ENCODE data around the gene FCRLB. TPM values are rescaled to one million over a fixed set of nuclear protein-coding genes. Genes with fewer than 3 reads are reported as not detected.

The FCRLB gene
- total and polyA plus RNA-seq, 2 of the 13 experiments (the other 11 are each of a cell fraction or from before 2014, with no cell fraction given) = 0.08 to 0.11 TPM

DNA sequence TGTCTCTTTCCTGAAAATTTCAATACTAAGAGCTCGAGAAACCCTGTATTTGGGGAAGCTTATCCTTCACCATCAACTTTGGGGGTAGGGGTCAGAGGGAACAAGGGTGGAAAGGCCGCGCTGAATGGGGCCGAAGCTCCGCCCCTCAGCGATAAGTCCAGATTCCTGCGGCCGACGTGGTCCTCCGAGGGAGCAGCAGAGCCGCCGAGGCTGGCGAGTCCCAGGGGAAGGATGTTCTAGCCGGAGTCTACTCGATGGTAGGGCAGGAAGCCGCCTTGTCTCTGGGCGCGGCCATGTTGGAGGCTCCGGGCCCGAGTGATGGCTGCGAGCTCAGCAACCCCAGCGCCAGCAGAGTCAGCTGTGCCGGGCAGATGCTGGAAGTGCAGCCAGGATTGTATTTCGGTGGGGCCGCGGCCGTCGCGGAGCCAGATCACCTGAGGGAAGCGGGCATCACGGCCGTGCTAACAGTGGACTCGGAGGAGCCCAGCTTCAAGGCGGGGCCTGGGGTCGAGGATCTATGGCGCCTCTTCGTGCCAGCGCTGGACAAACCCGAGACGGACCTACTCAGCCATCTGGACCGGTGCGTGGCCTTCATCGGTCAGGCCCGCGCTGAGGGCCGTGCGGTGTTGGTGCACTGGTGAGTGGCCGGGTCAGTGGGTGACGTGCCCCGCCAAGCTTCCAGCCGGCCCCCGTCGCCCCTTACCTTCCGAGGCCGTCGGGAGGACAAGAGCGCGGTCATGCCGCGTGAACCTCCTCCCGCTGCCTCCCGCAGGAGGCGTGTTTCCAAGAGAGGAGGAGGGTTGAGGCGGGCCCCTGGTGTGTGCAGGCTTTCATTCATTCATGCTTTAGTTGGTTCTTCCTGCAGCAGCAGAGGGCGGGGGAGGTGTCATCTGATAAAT lies 28.4 kb downstream of the FCRLB start, which contains the start of gene DUSP12 (continued):
- TF ChIP-seq, protein P1, sequence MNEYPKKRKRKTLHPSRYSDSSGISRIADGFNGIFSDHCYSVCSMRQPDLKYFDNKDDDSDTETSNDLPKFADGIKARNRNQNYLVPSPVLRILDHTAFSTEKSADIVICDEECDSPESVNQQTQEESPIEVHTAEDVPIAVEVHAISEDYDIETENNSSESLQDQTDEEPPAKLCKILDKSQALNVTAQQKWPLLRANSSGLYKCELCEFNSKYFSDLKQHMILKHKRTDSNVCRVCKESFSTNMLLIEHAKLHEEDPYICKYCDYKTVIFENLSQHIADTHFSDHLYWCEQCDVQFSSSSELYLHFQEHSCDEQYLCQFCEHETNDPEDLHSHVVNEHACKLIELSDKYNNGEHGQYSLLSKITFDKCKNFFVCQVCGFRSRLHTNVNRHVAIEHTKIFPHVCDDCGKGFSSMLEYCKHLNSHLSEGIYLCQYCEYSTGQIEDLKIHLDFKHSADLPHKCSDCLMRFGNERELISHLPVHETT (CRISPR knock-in tag; conservative IDR thresholded peaks at IDR 0.05) = no peak; the same call in 1 of the 2 replicates
- TF ChIP-seq ZNF75D (CRISPR knock-in tag; IDR thresholded peaks at IDR 0.05; ENCODE audit: borderline replicate concordance) (no peak), MTA1 (CRISPR knock-in tag; IDR thresholded peaks at IDR 0.05; ENCODE audit: borderline replicate concordance) (peak; percentile 85), TCF12 (IDR thresholded peaks at IDR 0.05) (no peak), TCF12 (CRISPR knock-in tag; IDR thresholded peaks at IDR 0.05) (peak; percentile 68; the same call in 1 of the 2 replicates), ZBTB25 (CRISPR knock-in tag; IDR thresholded peaks at IDR 0.05) (peak; percentile 43; the same call in 1 of the 2 replicates), HNRNPUL1 (IDR thresholded peaks at IDR 0.05; ENCODE audit: low read depth, low read length) (no peak), XRCC5 (optimal IDR thresholded peaks at IDR 0.05; ENCODE audit: low read length) (peak; percentile 52), CENPX (CRISPR knock-in tag; IDR thresholded peaks at IDR 0.05) (no peak), MBD4 (IDR thresholded peaks at IDR 0.05; ENCODE audit: borderline replicate concordance, low read length) (no peak), ZNF30 (CRISPR knock-in tag; IDR thresholded peaks at IDR 0.05) (no peak), ZNF878 (CRISPR knock-in tag; IDR thresholded peaks at IDR 0.05) (no peak), REPIN1 (CRISPR knock-in tag; IDR thresholded peaks at IDR 0.05; ENCODE audit: borderline replicate concordance, low read depth) (no peak; the same call in 1 of the 2 replicates), ZNF646 (CRISPR knock-in tag; IDR thresholded peaks at IDR 0.05) (no peak)
- TF ChIP-seq, protein P2, sequence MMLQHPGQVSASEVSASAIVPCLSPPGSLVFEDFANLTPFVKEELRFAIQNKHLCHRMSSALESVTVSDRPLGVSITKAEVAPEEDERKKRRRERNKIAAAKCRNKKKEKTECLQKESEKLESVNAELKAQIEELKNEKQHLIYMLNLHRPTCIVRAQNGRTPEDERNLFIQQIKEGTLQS (CRISPR knock-in tag; IDR thresholded peaks at IDR 0.05) = peak; percentile 12; the same call in 1 of the 2 replicates
- TF ChIP-seq, protein P3, sequence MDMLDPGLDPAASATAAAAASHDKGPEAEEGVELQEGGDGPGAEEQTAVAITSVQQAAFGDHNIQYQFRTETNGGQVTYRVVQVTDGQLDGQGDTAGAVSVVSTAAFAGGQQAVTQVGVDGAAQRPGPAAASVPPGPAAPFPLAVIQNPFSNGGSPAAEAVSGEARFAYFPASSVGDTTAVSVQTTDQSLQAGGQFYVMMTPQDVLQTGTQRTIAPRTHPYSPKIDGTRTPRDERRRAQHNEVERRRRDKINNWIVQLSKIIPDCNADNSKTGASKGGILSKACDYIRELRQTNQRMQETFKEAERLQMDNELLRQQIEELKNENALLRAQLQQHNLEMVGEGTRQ (IDR thresholded peaks at IDR 0.05; ENCODE audit: low read depth, low read length) = no peak
- TF ChIP-seq, protein P3 (CRISPR knock-in tag; IDR thresholded peaks at IDR 0.05; ENCODE audit: borderline replicate concordance) = no peak

Data from HepG2 (cell line).